IMR-90 (cell line): ENCODE results near the gene MAOB. TPM values are rescaled to one million over a fixed set of nuclear protein-coding genes. Genes with fewer than 3 reads are reported as not detected.

Experiments
- ATAC-seq: fragments of 200-7000 bp; cut with Tn5 transposase; 2 replicates; pipeline ENCODE4 v1.9.1; 2020; ENCODE audit warnings: low read depth, mild to moderate bottlenecking, moderate library complexity
- BruUV-seq: library from RNA; stranded (reverse); fragments of 400-500 nt; replicated peaks from 2 replicates; lab custom pipeline; 2021; lab: Mats Ljungman, UMichigan
- CTCF ChIA-PET: fragments of 300-600 bp; formaldehyde crosslinking; extraction: SDS; loops from one replicate; lab custom pipeline; 2021; ENCODE audit warnings: antibody characterized with exemption; lab: Yijun Ruan, JAX
- POLR2A ChIA-PET: fragments of 300-600 bp; sonication (Branson Sonifier 250); formaldehyde crosslinking; loops from one replicate; lab custom pipeline; 2022; ENCODE audit warnings: antibody characterized with exemption; ENCODE audit not compliant: unreplicated experiment; lab: Charles Lee
- DNase-seq: peaks from one replicate; pipeline ENCODE4 v3.0.0; 2013
- H2AFZ ChIP-seq: replicated peaks from 2 replicates; pipeline ENCODE3; 2013; ENCODE audit warnings: low read length, mild to moderate bottlenecking; ENCODE audit not compliant: poor library complexity
- H2AK5ac ChIP-seq: 2 replicates; pipeline ENCODE4 v1.6.1; 2013; ENCODE audit warnings: low read depth, low read length, inconsistent platforms
- H2AK9ac ChIP-seq: replicated peaks from 2 replicates; pipeline ENCODE3; 2013; ENCODE audit warnings: mild to moderate bottlenecking, low read depth, low read length, moderate library complexity; ENCODE audit not compliant: poor library complexity
- H2BK120ac ChIP-seq: 2 replicates; pipeline ENCODE4 v1.6.1; 2013; ENCODE audit warnings: low read depth, low read length, inconsistent platforms
- H2BK15ac ChIP-seq: 3 replicates; pipeline ENCODE4 v1.6.1; 2013; ENCODE audit warnings: low read depth, low read length, inconsistent platforms
- H2BK20ac ChIP-seq: 2 replicates; pipeline ENCODE4 v1.6.1; 2013; ENCODE audit warnings: low read depth, mild to moderate bottlenecking, inconsistent platforms, low read length, moderate library complexity
- H2BK5ac ChIP-seq: 2 replicates; pipeline ENCODE4 v1.6.1; 2013; ENCODE audit warnings: mild to moderate bottlenecking, low read depth, low read length, inconsistent platforms; ENCODE audit not compliant: poor library complexity, severe bottlenecking
- H3K14ac ChIP-seq: replicated peaks from 2 replicates; pipeline ENCODE4 v1.6.1; 2013; ENCODE audit warnings: low read depth, low read length, inconsistent platforms
- H3K18ac ChIP-seq: 2 replicates; pipeline ENCODE4 v1.6.1; 2013; ENCODE audit warnings: low read depth, low read length, control low read depth
- H3K23ac ChIP-seq: 2 replicates; pipeline ENCODE4 v1.6.1; 2013; ENCODE audit warnings: low read depth, low read length, inconsistent platforms
- H3K27ac ChIP-seq: 2 replicates; pipeline ENCODE4 v1.5.1; 2013; ENCODE audit warnings: mild to moderate bottlenecking, control low read depth, low read length; ENCODE audit not compliant: insufficient read depth
- H3K27me3 ChIP-seq: 2 replicates; pipeline ENCODE4 v1.6.1; 2013; ENCODE audit warnings: low read length; ENCODE audit not compliant: control insufficient read depth, insufficient read depth
- H3K36me3 ChIP-seq: 2 replicates; pipeline ENCODE4 v1.6.1; 2013; ENCODE audit warnings: low read length, mixed read lengths; ENCODE audit not compliant: control insufficient read depth, insufficient read depth
- H3K4ac ChIP-seq: 2 replicates; pipeline ENCODE4 v1.6.1; 2013; ENCODE audit warnings: low read depth, low read length, inconsistent platforms
- H3K4me1 ChIP-seq: 2 replicates; pipeline ENCODE4 v1.6.1; 2013; ENCODE audit warnings: low read length, mixed read lengths; ENCODE audit not compliant: control insufficient read depth, insufficient read depth
- H3K4me2 ChIP-seq: 2 replicates; pipeline ENCODE4 v1.6.1; 2013; ENCODE audit warnings: low read depth, mild to moderate bottlenecking, control low read depth, low read length, moderate library complexity
- H3K4me3 ChIP-seq: 2 replicates; pipeline ENCODE4 v1.5.1; 2013; ENCODE audit warnings: low read depth, mild to moderate bottlenecking, control low read depth, low read length, moderate library complexity; ENCODE audit not compliant: insufficient read depth
- H3K56ac ChIP-seq: 2 replicates; pipeline ENCODE4 v1.6.1; 2013; ENCODE audit warnings: low read length, inconsistent platforms; ENCODE audit not compliant: insufficient read depth; ENCODE audit errors: extremely low read depth
- H3K79me1 ChIP-seq, 2 experiments: 2 replicates each; pipeline ENCODE4 v1.6.1; 2013; ENCODE audit warnings: low read length in 2 of 2, inconsistent platforms in 1 of 2, low read depth in 1 of 2
- H3K9ac ChIP-seq: 2 replicates; pipeline ENCODE4 v1.6.1; 2013; ENCODE audit warnings: low read depth, low read length, control low read depth
- H3K9me1 ChIP-seq: 2 replicates; pipeline ENCODE4 v1.6.1; 2013; ENCODE audit warnings: low read length, inconsistent platforms; ENCODE audit not compliant: insufficient read depth
- H3K9me3 ChIP-seq: 2 replicates; pipeline ENCODE4 v1.6.1; 2013; ENCODE audit warnings: low read length; ENCODE audit not compliant: control insufficient read depth, insufficient read depth
- H4K20me1 ChIP-seq: 2 replicates; pipeline ENCODE4 v1.6.1; 2013; ENCODE audit warnings: low read length, inconsistent platforms; ENCODE audit not compliant: insufficient read depth
- H4K5ac ChIP-seq: 2 replicates; pipeline ENCODE4 v1.6.1; 2013; ENCODE audit warnings: mild to moderate bottlenecking, low read depth, low read length, control low read depth
- H4K8ac ChIP-seq, 2 experiments: 2 replicates each; pipeline ENCODE4 v1.6.1; 2013; ENCODE audit warnings: low read depth in 2 of 2, low read length in 2 of 2, control low read depth in 1 of 2, inconsistent platforms in 1 of 2
- H4K91ac ChIP-seq: 2 replicates; pipeline ENCODE4 v1.6.1; 2013; ENCODE audit warnings: low read depth, low read length, inconsistent platforms; ENCODE audit not compliant: insufficient read depth
- BHLHE40 ChIP-seq: fragments of 150-350 bp; IDR thresholded peaks from 2 replicates; pipeline ENCODE4 v1.6.1; 2016; ENCODE audit warnings: mild to moderate bottlenecking, low read depth, low read length
- CTCF ChIP-seq: conservative IDR thresholded peaks from 2 replicates; pipeline ENCODE4 v1.5.1; 2012; ENCODE audit warnings: mild to moderate bottlenecking, low read depth, low read length, improper control_type of control experiment
- ELK1 ChIP-seq: fragments of 150-350 bp; IDR thresholded peaks from 2 replicates; pipeline ENCODE4 v1.6.1; 2016; ENCODE audit warnings: low read depth, mild to moderate bottlenecking, low read length, moderate library complexity, borderline replicate concordance
- FOS ChIP-seq: fragments of 150-350 bp; IDR thresholded peaks from 2 replicates; pipeline ENCODE4 v1.6.1; 2016; ENCODE audit warnings: low read depth, low read length
- MAZ ChIP-seq: IDR thresholded peaks from 2 replicates; pipeline ENCODE4 v1.6.1; 2012; ENCODE audit warnings: low read depth, mild to moderate bottlenecking, low read length, improper control_type of control experiment, moderate library complexity, borderline replicate concordance
- NFE2L2 ChIP-seq: fragments of 150-350 bp; IDR thresholded peaks from 2 replicates; pipeline ENCODE4 v1.6.1; 2016; ENCODE audit warnings: low read depth, mild to moderate bottlenecking, low read length
- RAD21 ChIP-seq: IDR thresholded peaks from 2 replicates; pipeline ENCODE4 v1.6.1; 2012; ENCODE audit warnings: low read length, improper control_type of control experiment
- RCOR1 ChIP-seq: IDR thresholded peaks from 2 replicates; pipeline ENCODE4 v1.6.1; 2012; ENCODE audit warnings: mild to moderate bottlenecking, low read length, improper control_type of control experiment; ENCODE audit not compliant: insufficient replicate concordance
- RFX5 ChIP-seq: IDR thresholded peaks from 2 replicates; pipeline ENCODE4 v1.8.0; 2012; ENCODE audit warnings: low read depth, mild to moderate bottlenecking, low read length, moderate library complexity
- SMC3 ChIP-seq: fragments of 150-350 bp; IDR thresholded peaks from 2 replicates; pipeline ENCODE4 v1.6.1; 2016; ENCODE audit warnings: low read depth, mild to moderate bottlenecking, antibody characterized with exemption, low read length, moderate library complexity
- WGBS, 2 experiments: methylation state at CpG; one replicate each; pipeline versions ENCODE4 v1.1.5 to v1.1.7; 2013; ENCODE audit warnings: missing lambda C conversion rate in 2 of 2; ENCODE audit not compliant: insufficient read length in 1 of 2; ENCODE audit errors: extremely low coverage in 2 of 2; 5-methylcytosine and 5-hydroxymethylcytosine counted together
- dilution Hi-C: fragments of 300-500 bp; cut with HindIII; formaldehyde crosslinking; loops from one replicate; pipeline ENCODE4 v1.14.3; 2018; ENCODE audit warnings: low sequenced_read_pairs; ENCODE audit not compliant: unreplicated experiment
- in situ Hi-C: fragments of 300-500 bp; cut with MboI; formaldehyde crosslinking; loops from 3 replicates; pipeline ENCODE4 v1.14.3; 2019; ENCODE audit warnings: low sequenced_read_pairs, inconsistent platforms, mixed read lengths
- intact Hi-C: fragments of 100-400 bp; cut with micrococcal nuclease; formaldehyde crosslinking; loops from 2 replicates; pipeline ENCODE4 v1.10.0; 2022
- polyA plus RNA-seq, 3 experiments: library from polyadenylated mRNA; depleted of rRNA; stranded (reverse); fragments of >200 nt; gene quantifications; 2 replicates each; pipeline ENCODE4 v1.2.3, GENCODE V29; 2012; ENCODE audit warnings: low replicate concordance in 1 of 3
- total RNA-seq: library from RNA; depleted of rRNA; stranded (reverse); fragments of >200 nt; gene quantifications from 2 replicates; pipeline ENCODE4 v1.2.3, GENCODE V29; 2012

The MAOB gene
- total and polyA plus RNA-seq, 2 of the 4 experiments (the other 2 are of a cell fraction): 0.36 to 0.46 TPM

- CTCF ChIA-PET: no interaction called here
Observed at GRCh38 chrX:43898406-43899035, 16.3 kb upstream of the MAOB start.

More at GRCh38 chrX:43898406-43899035, 16.3 kb upstream of the MAOB start:
- Histone ChIP-seq H2AFZ (no peak overlapping the region), H3K27ac (no peak overlapping the region), H3K14ac (no peak overlapping the region), H3K9me3 (no peaks in the 10 kb centered on the region), H4K20me1 (no peaks in the 10 kb centered on the region), H3K9me1 (no peaks in the 10 kb centered on the region), H3K4me2 (no peak overlapping the region), H4K91ac (no peak overlapping the region), H2BK120ac (no peak overlapping the region), H3K4ac (no peak overlapping the region), H3K4me1 (no peaks in the 10 kb centered on the region), H3K18ac (no peak overlapping the region), H3K36me3 (no peaks in the 10 kb centered on the region), H2AK5ac (no peak overlapping the region), H3K56ac (no peak overlapping the region), H3K9ac (no peak overlapping the region), H3K27me3 (no peaks in the 10 kb centered on the region; the same call in 1 of the 2 replicates), H3K79me1 (no peaks in the 10 kb centered on the region), H2BK20ac (no peak overlapping the region), H3K4me3 (no peak overlapping the region), H4K8ac (no peak overlapping the region), H3K23ac (no peak overlapping the region), H2AK9ac (no peak overlapping the region), H4K5ac (no peak overlapping the region), H2BK5ac (no peak overlapping the region), H2BK15ac (no peak overlapping the region)
- in situ Hi-C loops: no loop called here
- dilution Hi-C loops: no loop called here
- POLR2A ChIA-PET: no interaction called here
- no TSS peak for BruUV-seq
- ATAC-seq (no peak), DNase-seq (no peak)
- TF ChIP-seq NFE2L2 (no peak), RCOR1 (no peak), BHLHE40 (no peak), RFX5 (no peak), ELK1 (no peak), FOS (no peak), CTCF (no peak), RAD21 (no peak), MAZ (no peak), SMC3 (no peak)
- intact Hi-C loops: no loop called here
- no CpG with 5 or more reads among the region's 5 CpGs for WGBS, 2 experiments
